NCI-H82 (cell line): ENCODE data around the gene IQGAP2.
"Not testable (repeated sequence)": the region's sequence is repeated elsewhere in the genome, so short reads cannot be mapped to it uniquely, and the experiment has no call there.

Experiments
- DNase-seq: peaks from one replicate; lab custom pipeline; 2025; lab: John Stamatoyannopoulos, UW

The IQGAP2 gene, protein sequence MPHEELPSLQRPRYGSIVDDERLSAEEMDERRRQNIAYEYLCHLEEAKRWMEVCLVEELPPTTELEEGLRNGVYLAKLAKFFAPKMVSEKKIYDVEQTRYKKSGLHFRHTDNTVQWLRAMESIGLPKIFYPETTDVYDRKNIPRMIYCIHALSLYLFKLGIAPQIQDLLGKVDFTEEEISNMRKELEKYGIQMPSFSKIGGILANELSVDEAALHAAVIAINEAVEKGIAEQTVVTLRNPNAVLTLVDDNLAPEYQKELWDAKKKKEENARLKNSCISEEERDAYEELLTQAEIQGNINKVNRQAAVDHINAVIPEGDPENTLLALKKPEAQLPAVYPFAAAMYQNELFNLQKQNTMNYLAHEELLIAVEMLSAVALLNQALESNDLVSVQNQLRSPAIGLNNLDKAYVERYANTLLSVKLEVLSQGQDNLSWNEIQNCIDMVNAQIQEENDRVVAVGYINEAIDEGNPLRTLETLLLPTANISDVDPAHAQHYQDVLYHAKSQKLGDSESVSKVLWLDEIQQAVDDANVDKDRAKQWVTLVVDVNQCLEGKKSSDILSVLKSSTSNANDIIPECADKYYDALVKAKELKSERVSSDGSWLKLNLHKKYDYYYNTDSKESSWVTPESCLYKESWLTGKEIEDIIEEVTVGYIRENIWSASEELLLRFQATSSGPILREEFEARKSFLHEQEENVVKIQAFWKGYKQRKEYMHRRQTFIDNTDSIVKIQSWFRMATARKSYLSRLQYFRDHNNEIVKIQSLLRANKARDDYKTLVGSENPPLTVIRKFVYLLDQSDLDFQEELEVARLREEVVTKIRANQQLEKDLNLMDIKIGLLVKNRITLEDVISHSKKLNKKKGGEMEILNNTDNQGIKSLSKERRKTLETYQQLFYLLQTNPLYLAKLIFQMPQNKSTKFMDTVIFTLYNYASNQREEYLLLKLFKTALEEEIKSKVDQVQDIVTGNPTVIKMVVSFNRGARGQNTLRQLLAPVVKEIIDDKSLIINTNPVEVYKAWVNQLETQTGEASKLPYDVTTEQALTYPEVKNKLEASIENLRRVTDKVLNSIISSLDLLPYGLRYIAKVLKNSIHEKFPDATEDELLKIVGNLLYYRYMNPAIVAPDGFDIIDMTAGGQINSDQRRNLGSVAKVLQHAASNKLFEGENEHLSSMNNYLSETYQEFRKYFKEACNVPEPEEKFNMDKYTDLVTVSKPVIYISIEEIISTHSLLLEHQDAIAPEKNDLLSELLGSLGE (N-terminal part only)

DNA sequence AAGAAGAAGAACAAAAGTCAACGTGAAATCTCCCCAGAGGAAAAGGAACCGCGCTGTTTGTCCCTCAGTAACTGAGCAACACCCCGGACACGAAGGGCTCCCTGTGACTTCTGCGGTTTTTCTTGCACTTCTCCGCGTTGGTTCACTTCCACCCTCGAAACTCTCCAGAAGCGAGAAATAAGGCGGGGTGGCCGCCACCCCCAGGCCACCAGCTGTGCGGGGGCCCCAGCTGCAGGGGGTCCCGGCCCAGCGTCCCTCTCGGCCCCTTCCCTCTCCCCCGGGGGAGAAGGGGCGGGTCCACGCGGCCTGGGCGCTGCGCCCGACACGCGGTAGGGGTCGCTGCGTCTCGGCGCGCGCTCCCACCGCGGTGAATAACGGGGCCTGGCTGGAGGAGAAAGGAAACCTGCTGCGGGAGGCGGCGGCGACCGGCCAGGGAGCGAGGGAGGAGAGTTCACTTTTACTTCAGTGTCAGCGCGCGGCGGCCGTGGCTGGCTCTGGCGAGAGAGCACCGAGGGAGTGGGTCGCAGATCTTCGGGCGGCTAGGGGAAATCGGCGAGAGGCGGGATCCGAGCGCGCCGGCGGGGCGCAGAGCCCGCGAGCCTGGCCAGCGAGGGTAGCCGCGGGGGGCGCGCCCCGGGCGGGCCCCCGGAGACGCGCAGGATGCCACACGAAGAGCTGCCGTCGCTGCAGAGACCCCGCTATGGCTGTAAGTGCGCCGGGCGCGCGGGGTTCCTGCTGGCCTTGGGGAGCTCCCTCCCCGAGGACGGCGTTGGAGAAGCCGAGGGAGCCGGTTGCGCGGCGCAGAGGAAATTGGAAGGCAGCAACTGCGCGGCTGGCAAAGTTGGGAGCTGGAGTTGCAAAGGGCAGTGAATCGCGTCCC lies at the start of gene IQGAP2:
Gene IQGAP2 (plus strand): TSS at position 400 of the 880 bp plus-strand sequence. CDS start 261 bp downstream, at position 661.
- peak; percentile 82 for DNase-seq

DNA sequence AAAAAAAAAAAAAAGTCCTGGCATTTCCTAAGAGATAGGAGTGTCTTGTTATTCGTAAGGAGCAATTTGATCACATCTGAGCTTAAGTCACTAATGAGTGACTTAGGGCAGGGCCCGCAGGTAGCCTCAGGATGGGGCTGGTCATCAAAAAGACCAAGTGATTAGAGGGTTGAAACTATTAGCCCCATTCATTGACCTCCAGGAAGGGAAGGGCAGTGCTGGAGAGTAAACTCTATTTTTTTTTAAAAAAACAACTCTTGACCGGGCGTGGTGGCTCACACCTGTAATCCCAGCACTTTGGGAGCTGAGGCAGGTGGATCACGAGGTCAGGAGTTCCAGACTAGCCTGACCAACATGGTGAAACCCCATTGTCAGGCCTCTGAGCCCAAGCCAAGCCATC lies 46.2 kb upstream of the IQGAP2 start:
- DNase-seq, result no peak

DNA sequence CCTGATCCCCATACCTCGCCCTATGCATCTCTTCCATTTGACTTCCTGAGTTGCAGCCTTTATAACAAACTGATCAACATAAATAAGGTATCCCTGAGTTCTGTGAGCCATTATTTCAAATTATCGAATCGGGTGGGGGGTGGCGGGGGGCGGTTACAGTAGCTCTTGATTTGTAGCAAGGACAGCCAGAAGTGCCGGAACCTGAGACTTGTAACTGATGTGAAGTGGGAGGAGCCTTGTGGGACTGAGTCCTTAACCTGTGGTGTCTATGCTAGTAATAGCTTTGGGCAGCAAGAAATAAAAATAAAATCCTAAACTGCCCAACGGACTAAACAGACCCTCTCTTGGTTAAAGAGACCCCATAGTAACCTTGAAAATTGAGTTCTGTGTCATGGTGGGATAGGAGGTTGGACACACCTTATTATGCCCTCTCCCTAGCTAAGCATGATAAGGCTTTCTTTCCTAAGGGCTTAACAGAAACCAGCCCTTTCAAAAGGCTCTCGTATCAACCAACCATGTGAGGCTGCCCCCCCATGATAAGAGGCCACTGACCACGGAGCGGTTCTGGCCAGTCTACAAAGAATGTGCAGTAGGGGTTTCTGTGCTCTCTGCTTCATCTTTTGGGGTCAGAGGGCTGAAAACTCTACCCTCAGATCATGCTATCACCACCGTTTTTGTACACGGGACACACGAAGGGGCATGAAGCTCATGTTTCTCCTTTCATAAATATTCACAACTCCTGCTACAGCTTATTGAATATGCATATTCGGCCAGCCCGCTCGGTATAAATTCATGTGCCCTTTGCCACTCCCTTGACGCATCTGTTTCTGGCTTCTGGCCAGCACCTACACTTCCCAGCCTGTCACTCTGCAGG lies 39.5 kb upstream of the IQGAP2 start:
- DNase-seq, result peak; percentile 6

DNA sequence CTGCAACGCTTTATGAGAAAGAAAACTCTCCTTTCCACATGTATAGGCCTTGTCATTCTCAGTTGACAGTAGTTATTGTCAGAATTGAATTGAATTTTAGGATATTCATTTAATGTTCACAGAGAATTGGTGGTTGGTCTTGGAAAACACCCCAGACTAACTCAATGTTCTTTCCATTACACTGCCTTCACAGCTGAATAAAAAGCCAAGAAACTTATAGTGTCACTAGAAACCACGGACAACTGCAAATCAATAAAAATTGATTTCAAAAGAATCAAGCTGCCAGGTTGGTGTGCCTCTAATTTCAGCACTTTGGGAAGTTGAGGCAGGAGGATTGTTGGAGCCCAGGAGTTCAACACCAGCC lies 38.9 kb upstream of the IQGAP2 start:
- no peak for DNase-seq

DNA sequence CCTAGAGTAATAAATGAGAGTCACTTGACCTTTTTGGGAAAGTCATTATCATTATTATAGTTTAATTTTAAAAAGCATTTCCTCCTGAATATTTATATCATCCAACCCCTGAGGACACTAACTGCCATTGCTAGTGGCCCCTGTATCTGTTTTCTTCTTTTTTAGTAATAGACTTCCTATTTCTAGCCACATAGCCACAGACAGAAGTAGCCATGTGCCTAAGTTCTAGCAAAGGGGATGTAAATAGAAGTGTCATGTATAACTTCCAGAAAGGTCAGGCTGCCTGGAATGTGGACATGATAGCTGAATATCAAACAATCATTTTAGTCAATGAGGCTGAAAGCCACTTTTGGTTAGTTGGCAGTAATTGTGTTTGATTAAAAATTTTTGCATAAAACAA lies 37.5 kb upstream of the IQGAP2 start:
- DNase-seq, result no peak

DNA sequence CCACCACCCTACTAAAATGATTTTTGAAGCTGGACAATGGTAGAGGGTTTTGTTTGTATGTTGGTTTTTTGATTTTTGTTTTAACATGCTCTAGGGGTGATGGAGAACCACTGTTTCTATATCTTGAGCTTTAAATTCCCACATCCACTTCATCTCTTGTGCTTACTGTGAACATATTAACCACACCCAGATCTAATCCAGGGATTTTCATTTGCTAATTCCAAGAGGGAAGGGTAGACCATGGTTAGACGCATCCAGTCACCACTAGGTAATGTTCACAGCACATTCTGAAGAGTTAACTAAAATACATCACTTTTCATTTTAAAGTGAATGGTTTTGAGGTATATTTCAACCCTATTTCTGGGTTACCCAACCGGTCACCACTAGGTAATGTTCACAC lies 36.5 kb upstream of the IQGAP2 start:
- DNase-seq, result peak; percentile 28

DNA sequence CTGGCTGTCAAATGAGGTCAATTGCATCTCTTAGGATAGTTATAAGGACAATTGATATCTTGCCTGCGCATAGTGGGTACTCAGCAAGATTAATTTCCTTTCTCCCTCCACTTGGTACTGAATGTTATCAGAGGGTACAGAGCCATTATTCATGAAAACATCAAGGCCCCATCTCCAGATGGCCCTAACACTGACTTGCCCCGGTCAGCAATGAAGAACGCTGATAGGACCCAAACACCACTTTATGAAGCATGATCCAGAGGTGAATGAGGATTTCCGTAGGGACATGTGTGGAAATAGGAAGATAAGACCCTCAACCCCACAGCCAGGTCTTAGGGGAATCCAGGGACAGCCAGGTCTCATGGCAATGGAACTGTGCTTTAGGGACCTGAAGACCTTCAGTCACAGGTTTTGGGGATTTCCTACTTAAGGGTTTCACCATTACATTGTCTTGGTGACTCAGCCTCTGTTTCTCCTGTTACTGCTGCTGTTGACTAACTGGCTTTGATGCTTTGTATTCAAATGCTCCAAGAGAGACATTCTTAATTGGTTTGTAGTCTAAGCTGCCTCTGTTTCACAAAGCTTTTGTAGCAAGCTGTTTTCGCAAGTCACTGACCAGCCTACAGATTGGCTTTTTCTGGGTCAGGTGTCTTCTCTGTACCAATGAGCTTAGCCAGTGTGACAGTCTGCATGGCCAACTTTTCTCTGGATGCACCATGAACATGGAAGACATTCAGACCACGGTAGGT lies 35.3 kb upstream of the IQGAP2 start:
- DNase-seq, result peak; percentile 15

DNA sequence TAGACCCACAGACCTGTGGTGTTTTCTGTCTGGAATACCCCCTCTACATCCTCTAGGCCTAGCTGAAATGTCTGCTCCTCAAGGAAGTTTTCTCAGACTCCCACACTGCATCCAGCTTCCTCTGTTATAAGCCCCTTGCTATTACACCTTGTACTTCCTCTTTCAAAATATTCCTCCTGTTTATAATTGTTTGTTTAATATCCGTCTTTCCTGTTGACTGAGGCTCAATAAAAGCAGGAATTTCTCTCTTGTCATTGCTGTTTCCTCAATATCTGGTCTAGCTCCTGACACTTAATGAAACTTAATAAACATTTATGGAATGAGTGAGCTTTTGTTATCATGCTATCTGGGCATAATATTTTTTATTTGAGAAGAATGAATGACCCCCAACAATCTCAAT lies 34.1 kb upstream of the IQGAP2 start:
- DNase-seq, result no peak

DNA sequence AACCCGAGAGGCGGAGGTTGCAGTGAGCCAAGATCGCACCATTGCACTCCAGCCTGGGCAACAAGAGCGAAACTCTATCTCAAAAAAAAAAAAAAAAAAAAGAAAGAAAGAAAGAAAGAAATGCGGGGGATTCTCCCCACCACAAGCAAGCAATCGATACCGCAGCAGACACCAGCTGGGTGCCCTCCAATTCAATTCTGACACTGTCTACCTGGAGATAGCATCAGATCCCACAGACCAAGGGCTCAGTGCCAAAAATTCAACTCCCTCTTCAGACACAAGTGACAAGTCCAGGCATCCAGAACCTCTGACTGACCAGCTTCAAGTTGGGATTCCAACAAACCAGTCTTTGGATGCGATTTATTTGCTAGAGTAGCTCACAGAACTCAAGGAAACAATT lies 33.4 kb upstream of the IQGAP2 start:
- not testable (repeated sequence) for DNase-seq

DNA sequence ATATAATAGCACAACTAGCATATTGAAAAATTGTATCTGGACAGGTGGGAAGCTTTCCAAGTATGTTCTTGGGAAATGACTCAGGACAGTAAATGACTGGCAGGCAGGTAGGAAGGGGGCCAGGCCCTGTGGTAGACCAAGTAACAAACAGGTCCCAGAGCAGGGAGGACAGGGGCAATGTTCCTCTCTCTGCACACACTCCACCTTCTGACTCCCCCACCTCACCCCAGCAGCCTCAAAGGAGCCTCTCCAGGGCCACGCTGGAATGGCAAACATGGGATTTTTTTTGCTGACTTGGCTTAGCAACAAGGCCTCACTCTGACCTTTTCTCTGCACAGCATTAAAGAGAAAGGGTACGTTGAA lies 31.1 kb upstream of the IQGAP2 start:
- no peak for DNase-seq

DNA sequence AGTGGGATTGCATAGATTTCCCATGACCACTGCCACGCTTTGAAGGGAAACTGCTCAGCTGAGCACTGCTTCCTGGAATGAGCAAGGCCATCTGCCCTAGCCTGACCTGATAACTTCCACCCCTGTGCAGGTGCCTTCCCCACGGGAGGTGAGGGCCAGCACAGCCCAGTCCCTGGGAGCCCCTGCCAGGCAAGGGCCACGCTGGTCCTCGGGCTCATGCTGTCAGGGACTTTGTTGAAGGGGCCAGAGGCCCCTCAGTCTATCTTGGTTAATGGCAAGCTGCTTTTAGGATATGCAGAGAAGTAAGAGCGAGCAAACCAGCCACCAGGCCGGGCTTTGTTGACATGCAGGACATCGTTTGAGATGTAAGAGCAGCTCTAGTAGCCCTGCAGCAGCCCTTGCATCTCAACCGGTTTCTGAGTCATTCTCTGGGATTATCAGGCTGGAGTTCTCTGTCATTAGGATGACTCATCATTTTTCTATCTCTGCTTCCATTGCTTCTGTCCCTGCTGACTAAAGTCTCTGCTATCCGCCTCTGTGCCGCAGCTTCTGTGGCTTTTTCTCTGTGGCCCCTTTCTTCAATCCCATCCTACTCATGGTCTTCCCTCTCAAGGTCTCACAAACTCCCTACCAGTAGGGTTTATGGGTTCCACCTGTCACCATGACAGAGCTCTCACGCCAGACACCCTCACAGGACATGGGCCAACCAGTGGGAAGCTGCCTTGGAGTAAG lies 30.6 kb upstream of the IQGAP2 start:
- peak; percentile 24 for DNase-seq

DNA sequence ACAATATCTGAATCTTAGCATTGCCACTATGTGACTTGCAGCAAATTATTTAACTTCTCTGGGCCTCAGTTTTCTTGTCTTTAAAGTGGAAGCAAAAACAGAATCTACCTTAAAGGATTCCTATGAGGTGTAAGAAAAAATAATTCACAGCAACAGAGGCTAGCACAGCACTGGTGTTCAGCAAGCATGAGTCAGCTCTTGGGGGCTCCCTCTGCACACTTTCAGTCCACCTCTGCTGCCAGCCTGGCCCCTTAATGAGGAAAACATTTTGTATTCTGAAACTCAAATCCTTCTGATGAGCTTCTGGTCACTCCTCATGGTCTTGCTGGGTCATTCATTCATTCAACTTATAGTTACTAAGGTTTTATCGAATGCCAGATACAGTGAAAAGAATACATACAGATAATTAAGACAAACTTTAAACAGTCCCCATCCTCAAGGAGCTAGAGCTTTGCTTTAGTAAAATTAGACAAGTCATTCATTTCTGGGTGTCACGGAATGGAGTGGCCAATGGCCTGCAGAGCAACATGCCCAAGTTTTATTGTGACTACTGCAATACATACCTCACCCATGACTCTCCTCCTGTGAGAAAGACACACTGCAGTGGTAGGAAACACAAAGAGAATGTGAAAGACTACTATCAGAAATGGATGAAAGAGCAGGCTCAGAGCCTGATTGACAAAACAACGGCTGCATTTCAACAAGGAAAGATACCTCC lies 26.8 kb upstream of the IQGAP2 start:
- DNase-seq, result no peak

DNA sequence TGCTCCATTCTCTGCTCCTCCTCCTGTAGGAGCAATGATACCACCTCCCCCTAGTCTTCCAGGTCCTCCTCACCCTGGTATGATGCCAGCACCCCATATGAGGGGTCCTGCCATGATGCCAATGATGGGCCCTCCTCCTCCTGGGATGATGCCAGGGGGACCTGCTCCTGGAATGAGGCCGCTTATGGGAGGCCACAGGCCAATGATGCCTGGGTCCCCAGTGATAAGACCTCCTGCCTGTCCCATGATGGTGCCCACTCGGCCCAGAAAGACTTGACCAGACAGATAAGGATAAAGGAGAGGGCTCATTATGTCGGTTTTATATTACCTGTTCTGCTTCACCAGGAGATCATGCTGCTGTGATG lies 26.2 kb upstream of the IQGAP2 start:
- DNase-seq, result no peak

DNA sequence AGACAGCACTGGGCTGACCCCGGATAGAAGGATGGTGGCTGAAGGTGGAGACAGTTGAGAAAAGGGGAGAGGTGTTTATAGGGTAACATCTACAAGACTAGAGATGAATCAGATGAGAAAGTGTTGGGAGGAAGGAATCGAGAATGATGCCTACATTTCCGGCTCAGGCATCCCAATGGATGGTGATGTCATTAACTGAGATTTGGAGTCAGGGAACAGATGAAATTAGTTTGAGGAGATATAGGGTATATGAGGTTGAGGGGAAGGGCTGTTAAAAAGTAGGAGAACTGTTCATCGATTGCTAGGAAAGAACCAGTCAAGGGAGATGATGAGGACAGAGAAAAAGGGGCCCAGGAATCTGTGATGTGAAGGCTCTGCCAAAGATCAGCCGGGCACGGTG lies 24.7 kb upstream of the IQGAP2 start:
- DNase-seq, result no peak

DNA sequence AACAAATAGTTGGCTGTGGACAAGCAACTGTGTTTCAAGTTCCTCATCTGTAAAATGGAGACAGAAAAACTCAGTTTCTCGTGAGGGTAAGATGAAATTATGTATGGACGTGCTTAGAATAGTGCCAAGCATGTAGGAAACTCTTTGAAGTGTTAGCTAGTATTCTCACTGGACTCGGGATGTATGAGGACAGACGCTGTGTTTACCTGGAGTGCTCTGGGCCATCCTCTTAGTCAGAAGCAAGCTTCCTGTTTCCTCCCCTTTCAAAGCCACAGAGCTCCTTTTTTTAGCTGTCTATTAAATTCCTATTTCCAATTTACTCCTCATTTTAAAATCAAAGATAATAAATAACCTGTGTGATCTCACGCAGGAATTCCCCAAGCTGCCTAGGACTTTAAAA lies 23.8 kb upstream of the IQGAP2 start:
- DNase-seq, result no peak

DNA sequence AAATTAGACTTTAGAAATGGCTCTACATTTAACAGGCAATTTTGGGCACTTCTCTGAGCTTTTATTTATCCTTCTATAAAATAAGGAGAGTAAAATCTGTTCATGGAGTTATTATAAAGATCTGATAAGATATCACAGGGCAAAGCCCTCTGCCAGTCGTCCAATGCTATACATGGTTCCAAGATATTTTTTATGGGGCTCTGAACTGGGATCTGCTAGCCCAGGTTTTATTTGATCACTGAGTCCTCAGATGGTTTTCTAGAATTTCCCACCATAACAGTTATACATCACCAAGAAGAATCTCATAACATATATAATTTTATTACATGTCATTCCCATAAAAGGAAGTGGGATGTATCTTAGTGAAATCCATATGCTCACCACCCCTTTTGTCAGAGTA lies 23.2 kb upstream of the IQGAP2 start:
- DNase-seq, result no peak

DNA sequence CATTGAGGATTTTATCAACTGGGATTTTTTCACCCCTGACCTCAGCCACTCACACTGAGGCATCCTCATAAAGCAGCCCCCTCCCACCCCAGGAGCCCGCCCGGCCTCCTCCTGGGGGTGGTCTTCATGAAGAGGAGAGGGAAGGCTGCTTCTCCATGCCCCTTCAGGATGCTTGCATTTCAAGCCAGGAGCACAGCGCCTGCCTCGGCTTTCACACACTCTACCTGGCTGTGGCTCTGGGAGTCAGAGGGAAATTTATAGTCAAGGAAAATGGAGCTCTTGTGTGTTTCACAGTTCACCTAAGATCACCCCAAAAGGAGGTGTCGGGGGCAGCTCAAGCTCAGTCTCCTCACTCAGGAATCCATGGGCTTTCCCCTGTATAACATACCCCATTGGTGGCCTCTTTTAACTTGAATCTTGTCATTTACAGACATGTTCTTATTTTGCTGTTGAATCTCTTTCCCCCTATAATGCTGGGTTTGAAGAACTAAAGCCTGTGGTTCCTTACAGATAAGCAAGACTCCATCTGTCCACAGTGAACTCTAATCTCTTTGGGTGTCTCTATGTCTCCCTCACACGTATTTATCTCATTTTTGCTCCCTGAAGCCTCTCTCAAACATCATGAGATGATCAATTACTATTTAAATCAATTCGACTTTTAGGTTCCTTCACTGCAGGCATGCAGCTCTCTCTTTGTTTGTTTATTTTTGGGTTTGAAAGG lies 22.6 kb upstream of the IQGAP2 start:
- DNase-seq, result peak; percentile 64
